Measurements from ENCODE around the gene COL6A1.

The COL6A1 gene

GRCh38 chr21:46029186-46029924 is 47.8 kb downstream of the COL6A1 start:
- no peak for TF ChIP-seq CTCF (IDR thresholded peaks at IDR 0.05; ENCODE audit: borderline replicate concordance, insufficient read depth, low read depth, low read length)
- no peak overlapping the region for H3K4me3 ChIP-seq (ENCODE audit: low read depth, low read length)

GRCh38 chr21:46031484-46031883 is 49.9 kb downstream of the COL6A1 start:
- TF ChIP-seq CTCF (IDR thresholded peaks at IDR 0.05; ENCODE audit: borderline replicate concordance, insufficient read depth, low read depth, low read length), result no peak
- H3K4me3 ChIP-seq (ENCODE audit: low read depth, low read length), result no peak overlapping the region

GRCh38 chr21:46032100-46032499 is 50.5 kb downstream of the COL6A1 start:
- no peak for TF ChIP-seq CTCF (IDR thresholded peaks at IDR 0.05; ENCODE audit: borderline replicate concordance, insufficient read depth, low read depth, low read length)
- no peak overlapping the region for H3K4me3 ChIP-seq (ENCODE audit: low read depth, low read length)

- no peak for TF ChIP-seq CTCF (IDR thresholded peaks at IDR 0.05; ENCODE audit: borderline replicate concordance, insufficient read depth, low read depth, low read length)
Measured at GRCh38 chr21:46033410-46034400, 52.1 kb downstream of the COL6A1 start.

GRCh38 chr21:46035809-46036695 is 54.5 kb downstream of the COL6A1 start:
- H3K4me3 ChIP-seq (ENCODE audit: low read depth, low read length), result no peak overlapping the region
- TF ChIP-seq CTCF (IDR thresholded peaks at IDR 0.05; ENCODE audit: borderline replicate concordance, insufficient read depth, low read depth, low read length), result no peak

More at GRCh38 chr21:46033410-46034400, 52.1 kb downstream of the COL6A1 start:
- no peak overlapping the region for H3K4me3 ChIP-seq (ENCODE audit: low read depth, low read length)

GRCh38 chr21:46036696-46037330 is 55.2 kb downstream of the COL6A1 start:
- no peak for TF ChIP-seq CTCF (IDR thresholded peaks at IDR 0.05; ENCODE audit: borderline replicate concordance, insufficient read depth, low read depth, low read length)
- H3K4me3 ChIP-seq (ENCODE audit: low read depth, low read length), result no peak overlapping the region
